Osteocyte (in vitro differentiated cells): ENCODE results near the gene ZNF195. TPM values are rescaled to one million over a fixed set of nuclear protein-coding genes. Genes with fewer than 3 reads are reported as not detected.
A peak's percentile ranks its signal among the peaks of the same experiment; 100 is the strongest.
"Not testable (repeated sequence)": the region's sequence is repeated elsewhere in the genome, so short reads cannot be mapped to it uniquely, and the experiment has no call there.

Experiments
- DNase-seq: peaks from one replicate; pipeline ENCODE4 v3.0.0; 2021; ENCODE audit warnings: mixed read lengths; ENCODE audit not compliant: unreplicated experiment; ENCODE audit errors: extremely low spot score
- H3K27ac Mint-ChIP-seq: one replicate; pipeline ENCODE4 v1.8.0; 2021; ENCODE audit warnings: mild to moderate bottlenecking, mixed read lengths; ENCODE audit not compliant: unreplicated experiment
- H3K27me3 Mint-ChIP-seq: one replicate; pipeline ENCODE4 v1.8.0; 2021; ENCODE audit warnings: mixed read lengths; ENCODE audit not compliant: unreplicated experiment
- H3K36me3 Mint-ChIP-seq: one replicate; pipeline ENCODE4 v1.8.0; 2021; ENCODE audit warnings: mixed read lengths; ENCODE audit not compliant: unreplicated experiment
- H3K4me1 Mint-ChIP-seq: one replicate; pipeline ENCODE4 v1.8.0; 2021; ENCODE audit warnings: mixed read lengths; ENCODE audit not compliant: unreplicated experiment
- H3K4me3 Mint-ChIP-seq: one replicate; pipeline ENCODE4 v1.8.0; 2021; ENCODE audit warnings: mild to moderate bottlenecking, moderate library complexity, mixed read lengths; ENCODE audit not compliant: unreplicated experiment
- H3K9me3 Mint-ChIP-seq: one replicate; pipeline ENCODE4 v1.8.0; 2021; ENCODE audit warnings: mixed read lengths; ENCODE audit not compliant: unreplicated experiment
- total RNA-seq: library from RNA; stranded (reverse); gene quantifications from 2 replicates; pipeline ENCODE4 v1.2.1, GENCODE V29; 2021
- TF ChIP-seq, protein P1 (sequence below): fragments of 200-600 bp; sonication (generic); IDR thresholded peaks from 2 replicates; pipeline ENCODE4 v1.5.0; 2021; ENCODE audit warnings: antibody characterized with exemption, mild to moderate bottlenecking, moderate library complexity

ZNF195 gene
- total RNA-seq, 1 donor from 2014 or later: 18.5 TPM

GRCh38 chr11:3340025-3340424, 38.9 kb downstream of the ZNF195 start:
- no peak overlapping the region for H3K4me3 Mint-ChIP-seq
- H3K27me3 Mint-ChIP-seq: peaks cover 34% of the 10 kb centered on the region
- H3K36me3 Mint-ChIP-seq: no peaks in the 10 kb centered on the region
- no peaks in the 10 kb centered on the region for H3K4me1 Mint-ChIP-seq
- no peak for DNase-seq
- TF ChIP-seq, protein P1, sequence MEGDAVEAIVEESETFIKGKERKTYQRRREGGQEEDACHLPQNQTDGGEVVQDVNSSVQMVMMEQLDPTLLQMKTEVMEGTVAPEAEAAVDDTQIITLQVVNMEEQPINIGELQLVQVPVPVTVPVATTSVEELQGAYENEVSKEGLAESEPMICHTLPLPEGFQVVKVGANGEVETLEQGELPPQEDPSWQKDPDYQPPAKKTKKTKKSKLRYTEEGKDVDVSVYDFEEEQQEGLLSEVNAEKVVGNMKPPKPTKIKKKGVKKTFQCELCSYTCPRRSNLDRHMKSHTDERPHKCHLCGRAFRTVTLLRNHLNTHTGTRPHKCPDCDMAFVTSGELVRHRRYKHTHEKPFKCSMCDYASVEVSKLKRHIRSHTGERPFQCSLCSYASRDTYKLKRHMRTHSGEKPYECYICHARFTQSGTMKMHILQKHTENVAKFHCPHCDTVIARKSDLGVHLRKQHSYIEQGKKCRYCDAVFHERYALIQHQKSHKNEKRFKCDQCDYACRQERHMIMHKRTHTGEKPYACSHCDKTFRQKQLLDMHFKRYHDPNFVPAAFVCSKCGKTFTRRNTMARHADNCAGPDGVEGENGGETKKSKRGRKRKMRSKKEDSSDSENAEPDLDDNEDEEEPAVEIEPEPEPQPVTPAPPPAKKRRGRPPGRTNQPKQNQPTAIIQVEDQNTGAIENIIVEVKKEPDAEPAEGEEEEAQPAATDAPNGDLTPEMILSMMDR: no peak
- H3K9me3 Mint-ChIP-seq: peaks cover 22% of the 10 kb centered on the region
- H3K27ac Mint-ChIP-seq: no peak overlapping the region

- DNase-seq: no peak
- Mint-ChIP-seq H3K9me3 (peaks cover 22% of the 10 kb centered on the region), H3K27ac (no peak overlapping the region), H3K4me1 (no peaks in the 10 kb centered on the region), H3K36me3 (no peaks in the 10 kb centered on the region), H3K4me3 (no peak overlapping the region), H3K27me3 (peaks cover 34% of the 10 kb centered on the region)
- TF ChIP-seq, protein P1: no peak
Measured at GRCh38 chr11:3339340-3339624, 39.7 kb downstream of the ZNF195 start.

DNA sequence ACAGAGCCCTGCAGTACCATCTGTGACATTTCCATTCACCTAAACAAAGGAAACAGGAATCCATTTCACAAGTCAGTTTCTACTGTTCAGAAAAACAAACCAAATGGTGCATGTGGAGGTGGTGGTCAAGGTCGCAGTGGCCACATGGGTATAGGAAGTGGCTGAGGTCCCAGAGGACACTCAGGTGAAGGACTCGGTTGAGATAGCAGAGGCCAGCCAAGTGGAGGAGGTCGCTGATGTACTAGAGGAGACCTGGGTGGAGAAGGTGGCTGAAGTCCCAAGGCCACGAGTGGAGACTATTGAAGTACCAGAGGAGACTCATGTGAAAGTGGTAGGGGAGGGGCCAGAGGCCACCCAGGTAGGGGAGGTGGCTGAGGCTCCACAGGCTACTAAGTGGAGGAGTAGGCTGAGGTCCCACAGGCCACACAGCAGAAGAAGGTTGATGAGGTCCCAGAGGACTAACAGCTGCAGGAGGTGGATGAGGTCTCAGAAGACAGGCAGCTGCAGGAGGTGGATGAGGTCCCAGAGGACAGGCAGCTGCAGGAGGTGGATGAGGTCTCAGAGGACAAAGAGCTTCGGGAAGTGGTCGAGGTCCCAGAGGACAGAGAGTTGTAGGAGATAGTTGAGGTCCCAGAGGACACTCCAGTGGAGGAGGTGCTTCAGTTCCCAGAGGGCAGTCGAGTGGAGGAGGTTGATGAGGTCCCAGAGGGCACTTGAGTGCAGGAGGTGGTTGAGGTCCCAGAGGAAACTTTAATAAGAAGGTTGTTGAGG, 40.2 kb downstream of the ZNF195 start:
- Mint-ChIP-seq H3K27me3 (peaks cover 32% of the 10 kb centered on the region), H3K36me3 (no peaks in the 10 kb centered on the region), H3K4me1 (no peaks in the 10 kb centered on the region), H3K27ac (no peak overlapping the region), H3K9me3 (peaks cover 22% of the 10 kb centered on the region), H3K4me3 (no peak overlapping the region)
- TF ChIP-seq, protein P1: no peak
- DNase-seq: peak; percentile 71

DNA sequence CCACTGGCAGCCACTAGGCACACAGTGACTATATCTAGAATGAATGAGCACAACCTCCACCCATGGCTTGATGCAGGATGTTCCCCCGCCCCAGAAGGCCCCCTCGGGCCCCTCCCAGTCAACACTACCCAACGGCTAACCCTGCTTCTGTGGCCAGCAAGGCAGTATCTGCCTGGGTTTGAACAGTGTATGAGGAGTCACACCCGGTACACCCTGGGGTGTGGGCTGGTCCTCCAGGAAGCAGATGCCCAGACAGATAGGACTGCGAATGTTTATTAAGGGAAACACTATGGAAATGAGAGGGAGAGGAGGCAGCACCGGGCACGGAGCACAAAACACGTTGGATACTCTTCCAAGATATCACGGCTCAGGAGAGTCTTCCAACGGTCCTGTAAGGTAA, 42.5 kb downstream of the ZNF195 start:
- H3K27ac Mint-ChIP-seq, DNase-seq, H3K36me3 Mint-ChIP-seq, H3K4me3 Mint-ChIP-seq, H3K4me1 Mint-ChIP-seq: not testable (repeated sequence)
- peaks cover 15% of the 10 kb centered on the region for H3K27me3 Mint-ChIP-seq
- peaks cover 10% of the 10 kb centered on the region for H3K9me3 Mint-ChIP-seq

GRCh38 chr11:3333157-3333556, 45.8 kb downstream of the ZNF195 start:
- not testable (repeated sequence) for H3K4me1 Mint-ChIP-seq, H3K9me3 Mint-ChIP-seq, H3K27ac Mint-ChIP-seq, H3K27me3 Mint-ChIP-seq, H3K4me3 Mint-ChIP-seq, H3K36me3 Mint-ChIP-seq, DNase-seq

DNA sequence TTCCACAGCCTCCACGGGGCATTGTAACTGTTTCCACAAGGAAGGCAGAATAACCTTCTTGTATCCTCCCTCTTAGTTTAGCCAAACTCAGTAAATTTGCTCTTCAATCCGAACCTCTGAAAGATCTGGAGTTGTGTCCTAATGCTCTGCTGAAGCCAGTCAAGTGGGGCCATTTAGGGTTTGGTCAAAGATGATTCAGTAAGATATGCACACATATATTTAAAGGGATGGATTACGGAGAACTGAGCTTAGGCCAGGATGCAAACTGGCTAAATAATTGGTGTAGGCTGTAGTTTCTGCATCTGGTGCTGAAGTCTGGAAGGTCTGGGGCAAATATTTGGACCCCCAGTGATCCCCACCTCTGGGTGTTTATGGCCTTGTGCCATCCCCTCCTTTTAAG, 47.9 kb downstream of the ZNF195 start:
- not testable (repeated sequence) for H3K27me3 Mint-ChIP-seq, H3K4me1 Mint-ChIP-seq, DNase-seq, H3K27ac Mint-ChIP-seq, H3K9me3 Mint-ChIP-seq, H3K36me3 Mint-ChIP-seq, H3K4me3 Mint-ChIP-seq

DNA sequence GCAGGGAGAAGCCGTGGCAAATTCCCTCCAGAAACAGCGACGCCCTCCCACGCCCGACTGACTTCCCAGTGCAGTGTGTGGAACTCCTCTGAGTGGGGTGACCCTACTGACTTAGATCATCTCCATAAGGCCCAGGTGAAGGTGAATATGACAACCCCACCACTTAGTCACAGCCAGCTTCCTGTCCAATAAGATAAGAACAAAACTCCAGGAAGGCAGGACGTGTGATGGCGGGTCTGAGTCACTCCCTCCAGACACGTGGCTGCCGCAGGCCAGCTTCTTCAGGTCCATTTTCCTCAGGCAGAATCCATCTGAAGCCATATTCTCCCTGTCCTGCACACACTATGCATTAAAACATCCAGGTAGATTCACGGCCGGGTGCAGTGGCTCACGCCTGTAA, 48.9 kb downstream of the ZNF195 start:
- not testable (repeated sequence) for H3K4me1 Mint-ChIP-seq, DNase-seq, H3K36me3 Mint-ChIP-seq, H3K27me3 Mint-ChIP-seq, H3K4me3 Mint-ChIP-seq, H3K27ac Mint-ChIP-seq, H3K9me3 Mint-ChIP-seq

GRCh38 chr11:3328503-3328902, 50.4 kb downstream of the ZNF195 start:
- not testable (repeated sequence) for H3K27me3 Mint-ChIP-seq, H3K9me3 Mint-ChIP-seq, H3K4me1 Mint-ChIP-seq, H3K27ac Mint-ChIP-seq, H3K36me3 Mint-ChIP-seq, DNase-seq, H3K4me3 Mint-ChIP-seq

DNA sequence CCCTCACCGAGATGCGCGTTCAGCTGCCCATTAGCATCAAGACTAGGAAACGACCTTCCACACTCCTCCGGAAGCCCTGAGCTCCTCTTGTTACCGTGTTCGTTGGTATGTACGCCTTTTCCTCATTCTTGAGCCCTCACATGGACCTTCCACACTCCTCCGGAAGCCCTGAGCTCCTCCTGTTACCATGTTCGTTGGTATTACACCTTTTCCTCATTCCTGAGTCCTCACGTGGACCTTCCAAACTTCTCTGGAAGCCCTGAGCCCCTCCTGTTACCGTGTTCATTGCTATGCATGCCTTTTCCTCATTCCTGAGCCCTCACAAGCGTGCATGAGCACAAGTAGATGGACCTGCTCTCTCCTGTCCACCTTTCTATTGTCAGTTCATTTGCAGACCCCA, 52.5 kb downstream of the ZNF195 start:
- H3K9me3 Mint-ChIP-seq, H3K4me3 Mint-ChIP-seq, H3K27me3 Mint-ChIP-seq, H3K4me1 Mint-ChIP-seq, H3K27ac Mint-ChIP-seq, H3K36me3 Mint-ChIP-seq, DNase-seq: not testable (repeated sequence)

GRCh38 chr11:3324724-3325123, 54.2 kb downstream of the ZNF195 start:
- H3K36me3 Mint-ChIP-seq, DNase-seq, H3K9me3 Mint-ChIP-seq, H3K27ac Mint-ChIP-seq, H3K4me1 Mint-ChIP-seq, H3K4me3 Mint-ChIP-seq, H3K27me3 Mint-ChIP-seq: not testable (repeated sequence)
